SK-N-SH (cell line): ENCODE data around the gene SLC4A2. TPM values are rescaled to one million over a fixed set of nuclear protein-coding genes. Genes with fewer than 3 reads are reported as not detected.

ENCODE experiments used
- CTCF ChIA-PET: fragments of 300-600, 350-600 bp; formaldehyde crosslinking; extraction: SDS; loops from one replicate; lab custom pipeline; 2021; lab: Yijun Ruan, JAX
- POLR2A ChIA-PET: fragments of 350-600 bp; sonication (Branson Sonifier 250); formaldehyde crosslinking; extraction: SDS; loops from one replicate; lab custom pipeline; 2020; ENCODE audit warnings: antibody characterized with exemption, inconsistent platforms; lab: Yijun Ruan, JAX
- DNase-seq: peaks from one replicate; pipeline ENCODE4 v3.0.0; 2012
- H2AFZ ChIP-seq: fragments of 200-600 bp; sonication (generic); 2 replicates; pipeline ENCODE4 v1.8.1; 2016; ENCODE audit warnings: antibody characterized with exemption, mild to moderate bottlenecking, low read depth
- H3F3A ChIP-seq: fragments of 200-600 bp; sonication (generic); replicated peaks from 2 replicates; pipeline ENCODE3; 2016; ENCODE audit warnings: antibody characterized with exemption, mild to moderate bottlenecking; ENCODE audit not compliant: insufficient read depth
- H3K27ac ChIP-seq, 2 experiments: fragments of 200-500 bp in 1 of 2; fragments of 200-600 bp in 1 of 2; sonication (Bioruptor generic) in 1 of 2; sonication (generic), shearing (Covaris generic) in 1 of 2; 2 replicates each; pipeline versions ENCODE4 v1.5.1 to v1.6.1; 2014 to 2016; ENCODE audit warnings: low read depth in 2 of 2, inconsistent platforms in 1 of 2, low read length in 1 of 2, mild to moderate bottlenecking in 1 of 2, mixed read lengths in 1 of 2
- H3K27me3 ChIP-seq: fragments of 200-600 bp; sonication (generic), shearing (Covaris generic); 2 replicates; pipeline ENCODE4 v1.6.1; 2016; ENCODE audit warnings: mixed run types; ENCODE audit not compliant: insufficient read depth
- H3K36me3 ChIP-seq, 2 experiments: fragments of 200-500 bp in 1 of 2; fragments of 200-600 bp in 1 of 2; sonication (Bioruptor generic) in 1 of 2; sonication (generic) in 1 of 2; replicated peaks in 1 of 2; 2 replicates each; pipeline versions ENCODE3 to v1.5.1; 2014 to 2016; ENCODE audit warnings: low read length in 1 of 2, mild to moderate bottlenecking in 1 of 2; ENCODE audit not compliant: insufficient read depth in 2 of 2, control insufficient read depth in 1 of 2
- H3K4me1 ChIP-seq, 2 experiments: fragments of 200-500 bp in 1 of 2; fragments of 200-600 bp in 1 of 2; sonication (Bioruptor generic) in 1 of 2; sonication (generic), shearing (Covaris generic) in 1 of 2; 2 replicates each; pipeline versions ENCODE4 v1.5.1 to v1.6.1; 2014 to 2016; ENCODE audit warnings: low read depth in 1 of 2, low read length in 1 of 2, mixed run types in 1 of 2; ENCODE audit not compliant: insufficient read depth in 2 of 2, control insufficient read depth in 1 of 2
- H3K4me2 ChIP-seq: fragments of 200-600 bp; sonication (generic), shearing (Covaris generic); 2 replicates; pipeline ENCODE4 v1.6.1; 2017; ENCODE audit warnings: mixed run types
- H3K4me3 ChIP-seq, 2 experiments: fragments of 200-500 bp in 1 of 2; fragments of 200-600 bp in 1 of 2; sonication (Bioruptor generic) in 1 of 2; sonication (generic), shearing (Covaris generic) in 1 of 2; 2 replicates each; pipeline versions ENCODE4 v1.5.1 to v1.8.1; 2014 to 2016; ENCODE audit warnings: low read depth in 2 of 2, inconsistent platforms in 1 of 2, low read length in 1 of 2, mild to moderate bottlenecking in 1 of 2, mixed read lengths in 1 of 2, moderate library complexity in 1 of 2
- H3K79me2 ChIP-seq: fragments of 200-600 bp; sonication (generic); 2 replicates; pipeline ENCODE4 v1.8.1; 2017; ENCODE audit warnings: mild to moderate bottlenecking; ENCODE audit not compliant: insufficient read depth
- H3K9ac ChIP-seq: fragments of 200-600 bp; sonication (generic); 2 replicates; pipeline ENCODE4 v1.6.1; 2017; ENCODE audit warnings: mixed run types
- H3K9me2 ChIP-seq: fragments of 200-600 bp; sonication (generic); 2 replicates; pipeline ENCODE4 v1.6.1; 2017; ENCODE audit warnings: mixed run types
- H3K9me3 ChIP-seq: fragments of 200-600 bp; sonication (generic); 2 replicates; pipeline ENCODE4 v1.6.1; 2017; ENCODE audit warnings: mixed run types, mild to moderate bottlenecking, moderate library complexity
- H4K20me1 ChIP-seq: fragments of 200-600 bp; sonication (generic); 2 replicates; pipeline ENCODE4 v1.6.1; 2017; ENCODE audit warnings: mild to moderate bottlenecking, mixed run types; ENCODE audit not compliant: insufficient read depth
- CTCF ChIP-seq: fragments of 200-600 bp; sonication (generic); IDR thresholded peaks from 2 replicates; pipeline ENCODE4 v1.6.1; 2017; ENCODE audit warnings: antibody characterized with exemption, mild to moderate bottlenecking, moderate library complexity
- ELF1 ChIP-seq: IDR thresholded peaks from 2 replicates; pipeline ENCODE4 v1.4.0; 2012
- EP300 ChIP-seq, 2 experiments: IDR thresholded peaks; 2 replicates each; pipeline versions ENCODE4 v1.4.0 to v1.6.1; 2012; ENCODE audit warnings: borderline replicate concordance in 1 of 2, low read depth in 1 of 2, low read length in 1 of 2
- EZH2phosphoT487 ChIP-seq: fragments of 200-600 bp; sonication (generic); IDR thresholded peaks from 2 replicates; pipeline ENCODE4 v1.6.1; 2017; ENCODE audit warnings: low read depth, mixed run types, mild to moderate bottlenecking, antibody characterized with exemption, moderate library complexity, borderline replicate concordance
- FOSL2 ChIP-seq: IDR thresholded peaks from 2 replicates; pipeline ENCODE4 v1.4.0; 2012; ENCODE audit warnings: low read depth, mild to moderate bottlenecking, moderate library complexity, borderline replicate concordance
- FOXJ3 ChIP-seq: sonication (generic); formaldehyde crosslinking; IDR thresholded peaks from 2 replicates; pipeline ENCODE4 v1.5.1; 2020; ENCODE audit warnings: mild to moderate bottlenecking, missing genetic modification reagents
- GABPA ChIP-seq: IDR thresholded peaks from 2 replicates; pipeline ENCODE4 v1.4.0; 2012; ENCODE audit warnings: low read depth, mild to moderate bottlenecking
- GATA2 ChIP-seq: sonication (generic); formaldehyde crosslinking; IDR thresholded peaks from 2 replicates; pipeline ENCODE4 v1.5.0; 2020; ENCODE audit warnings: mild to moderate bottlenecking, missing genetic modification reagents
- IRF3 ChIP-seq: fragments of 150-350 bp; IDR thresholded peaks from 2 replicates; pipeline ENCODE4 v1.6.1; 2016; ENCODE audit warnings: mild to moderate bottlenecking, low read depth, low read length
- JUND ChIP-seq: IDR thresholded peaks from 2 replicates; pipeline ENCODE4 v1.4.0; 2012
- MAX ChIP-seq: IDR thresholded peaks from 2 replicates; pipeline ENCODE4 v1.4.0; 2012; ENCODE audit warnings: low read depth
- MEF2A ChIP-seq: IDR thresholded peaks from 2 replicates; pipeline ENCODE4 v1.4.0; 2012; ENCODE audit warnings: low read depth, borderline replicate concordance
- NFIC ChIP-seq: IDR thresholded peaks from 2 replicates; pipeline ENCODE4 v1.4.0; 2012; ENCODE audit warnings: borderline replicate concordance
- NRF1 ChIP-seq: IDR thresholded peaks from 2 replicates; pipeline ENCODE4 v1.6.1; 2012; ENCODE audit warnings: low read depth, mild to moderate bottlenecking, low read length
- POLR2AphosphoS5 ChIP-seq: IDR thresholded peaks from 2 replicates; pipeline ENCODE4 v1.6.1; 2012; ENCODE audit warnings: low read depth, low read length
- RAD21 ChIP-seq: IDR thresholded peaks from 2 replicates; pipeline ENCODE4 v1.6.1; 2012; ENCODE audit warnings: mild to moderate bottlenecking, low read length
- RCOR1 ChIP-seq: fragments of 150-350 bp; IDR thresholded peaks from 2 replicates; pipeline ENCODE4 v1.6.1; 2017; ENCODE audit warnings: antibody characterized with exemption, low read length
- REST ChIP-seq: IDR thresholded peaks from 2 replicates; pipeline ENCODE4 v1.6.1; 2012; ENCODE audit warnings: mild to moderate bottlenecking, low read depth, low read length, moderate library complexity
- SMC3 ChIP-seq: IDR thresholded peaks from 2 replicates; pipeline ENCODE4 v1.6.1; 2012; ENCODE audit warnings: low read depth, low read length, improper control_type of control experiment
- TAF1 ChIP-seq: IDR thresholded peaks from 2 replicates; pipeline ENCODE4 v1.6.1; 2012; ENCODE audit warnings: low read depth, mild to moderate bottlenecking, low read length, moderate library complexity, borderline replicate concordance
- TCF12 ChIP-seq: IDR thresholded peaks from 2 replicates; pipeline ENCODE4 v1.4.0; 2012
- TEAD4 ChIP-seq: IDR thresholded peaks from 2 replicates; pipeline ENCODE4 v1.4.0; 2012; ENCODE audit warnings: mild to moderate bottlenecking, borderline replicate concordance; ENCODE audit not compliant: insufficient read depth
- USF1 ChIP-seq: IDR thresholded peaks from 2 replicates; pipeline ENCODE4 v1.4.0; 2012; ENCODE audit warnings: low read depth, borderline replicate concordance
- YY1 ChIP-seq: IDR thresholded peaks from 2 replicates; pipeline ENCODE4 v1.4.0; 2012; ENCODE audit warnings: low read depth, mild to moderate bottlenecking
- WGBS: methylation state at CpG from one replicate; pipeline ENCODE4 v1.1.6; 2017; ENCODE audit warnings: low lambda C conversion rate; 5-methylcytosine and 5-hydroxymethylcytosine counted together
- polyA plus RNA-seq, 3 experiments: library from polyadenylated mRNA; depleted of rRNA; stranded (reverse); fragments of >200 nt; gene quantifications; 2 replicates each; pipeline ENCODE4 v1.2.3, GENCODE V29; 2012

The SLC4A2 gene
- polyA plus RNA-seq, 1 of the 3 experiments (the other 2 are of a cell fraction), result 167 TPM

- peak within 1 kb of the TSS; percentile 78 to 92 for H3K27ac ChIP-seq
- WGBS, result 2% methylated on average over 33 of the region's 69 CpGs
- TF ChIP-seq GATA2 (no peak), TEAD4 (no peak), ELF1 (peak; percentile 71), REST (no peak), EZH2phosphoT487 (no peak), IRF3 (no peak), MAX (peak; percentile 90), EP300 (IDR thresholded peaks at IDR 0.05; ENCODE audit: borderline replicate concordance in 1 of 2, low read depth in 1 of 2, low read length in 1 of 2) (no peak), FOSL2 (no peak), RAD21 (no peak), POLR2AphosphoS5 (peak; percentile 26; the same call in 1 of the 2 replicates), RCOR1 (no peak), JUND (no peak), TAF1 (no peak; the same call in 1 of the 2 replicates), MEF2A (no peak), SMC3 (no peak), YY1 (no peak), CTCF (no peak), USF1 (peak; percentile 63; the same call in 1 of the 2 replicates), NFIC (no peak), FOXJ3 (CRISPR knock-in tag) (no peak), NRF1 (no peak), TCF12 (no peak), GABPA (peak; percentile 70)
Observed at GRCh38 chr7:151083071-151083823, 23.9 kb downstream of the SLC4A2 start, which contains the start of gene TMUB1. TSS of gene TMUB1 (minus strand) at chr7:151083493. CDS start at chr7:151082563, 930 bp downstream.

More at GRCh38 chr7:151083071-151083823, 23.9 kb downstream of the SLC4A2 start, which contains the start of gene TMUB1:
- H4K20me1 ChIP-seq, result peaks cover 8% of the 10 kb centered on the region
- peaks cover 63% of the 10 kb centered on the region for H3K79me2 ChIP-seq
- H3K9ac ChIP-seq, result peak within 1 kb of the TSS; percentile 96
- H2AFZ ChIP-seq, result peak within 1 kb of the TSS; percentile 99
- H3K4me3 ChIP-seq, result peak within 1 kb of the TSS; percentile 71 to 94
- H3K9me3 ChIP-seq, result no peaks in the 10 kb centered on the region
- H3K27me3 ChIP-seq, result no peaks in the 10 kb centered on the region
- H3K4me2 ChIP-seq, result peak within 1 kb of the TSS; percentile 98
- H3K36me3 ChIP-seq, result peaks cover 7 to 20% of the 10 kb centered on the region in 2 experiments
- H3K4me1 ChIP-seq, result peaks cover 34 to 58% of the 10 kb centered on the region in 2 experiments
- ChIA-PET CTCF (interaction anchor here (0.5 to 21.3 kb wide), 13 partner anchors 13 to 1601 kb away, joined by 3 to 474 read pairs (median 4); partner anchors contain the start of genes CDK5 and SLC4A2), POLR2A (interaction anchor here (0.8 to 1.1 kb wide), 3 partner anchors 26 to 144 kb away, joined by 3 read pairs; partner anchors contain the start of genes ABCB8, ABCF2 and CDK5)
- H3F3A ChIP-seq, result peaks cover 23% of the 10 kb centered on the region
- DNase-seq, result peak; percentile 88
- no peaks in the 10 kb centered on the region for H3K9me2 ChIP-seq
